Activated naive CD4-positive, alpha-beta T cell treated with anti-CD3 and anti-CD28 coated beads, Interleukin-2, amount 50 U/mL, for 72 hours (primary cell): ENCODE measurements around the gene HOXD13. TPM values are rescaled to one million over a fixed set of nuclear protein-coding genes. Genes with fewer than 3 reads are reported as not detected.
A peak's percentile ranks its signal among the peaks of the same experiment; 100 is the strongest.

Source experiments
- ATAC-seq, 2 donors: fragments of 150-1000 bp; cut with Tn5 transposase; 2 replicates each; pipeline ENCODE4 v1.10.0; 2021; ENCODE audit warnings: mild to moderate bottlenecking in 2 of 2, moderate library complexity in 2 of 2
- DNase-seq, 2 donors: peaks; one replicate each; pipeline ENCODE4 v3.0.0; 2021 to 2022; ENCODE audit warnings: low spot score in 2 of 2
- H3K27ac Mint-ChIP-seq, 2 donors: one replicate each; pipeline ENCODE4 v1.8.0; 2022; ENCODE audit warnings: mild to moderate bottlenecking in 2 of 2, mixed read lengths in 2 of 2
- H3K36me3 Mint-ChIP-seq, 2 donors: one replicate each; pipeline ENCODE4 v1.8.0; 2022; ENCODE audit warnings: mixed read lengths in 2 of 2
- H3K9me3 Mint-ChIP-seq, 2 donors: one replicate each; pipeline ENCODE4 v1.8.0; 2022; ENCODE audit warnings: mixed read lengths in 2 of 2
- total RNA-seq, 2 donors: library from RNA; stranded (reverse); gene quantifications; one replicate each; pipeline ENCODE4 v1.2.3, GENCODE V29; 2022

Gene HOXD13
- total RNA-seq, 2 donors from 2014 or later: not detected

DNA sequence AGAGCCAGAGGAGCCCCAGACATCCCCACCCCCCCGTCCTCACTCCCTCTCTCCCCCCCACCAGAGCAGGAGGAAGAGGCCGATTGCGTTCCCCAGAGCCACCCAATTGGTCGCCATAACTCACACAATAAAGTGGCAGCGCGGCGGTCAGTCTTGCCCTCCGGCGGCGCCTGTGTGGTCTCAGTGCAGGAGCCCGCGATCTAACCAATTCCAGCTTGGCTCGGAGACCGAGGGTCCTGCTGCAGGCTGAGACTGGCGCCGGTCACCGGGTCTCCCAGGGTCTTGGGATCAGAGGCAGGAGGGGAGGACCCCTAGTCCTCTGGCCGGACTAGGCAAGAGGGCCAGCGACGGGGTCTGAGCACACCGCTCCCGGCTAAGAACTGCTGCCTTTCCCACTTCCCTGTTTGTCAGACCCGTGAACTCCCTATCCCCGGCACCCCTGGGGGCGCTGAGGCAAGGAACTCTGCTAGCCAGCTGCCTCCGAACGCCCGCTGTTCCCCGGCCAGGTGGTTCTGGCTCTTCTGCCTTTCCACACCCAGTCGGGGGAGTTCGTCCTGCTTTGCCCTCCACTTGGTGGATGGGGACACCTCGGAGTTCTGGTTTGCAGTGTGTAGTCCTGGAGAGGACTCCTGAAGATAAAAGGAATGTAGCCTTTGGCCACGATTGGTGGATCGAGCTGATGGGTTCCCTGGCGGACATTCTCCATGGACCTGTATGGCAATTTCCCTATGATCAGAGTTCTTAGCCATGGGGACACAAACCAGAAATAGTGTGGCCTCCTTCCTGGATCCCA lies 6.0 kb downstream of the HOXD13 start:
- peak overlapping the region in 1 of 2 donors; percentile 36 for H3K27ac Mint-ChIP-seq
- ATAC-seq: no peak
- H3K36me3 Mint-ChIP-seq: peaks cover 10 to 42% of the 10 kb centered on the region in 2 donors
- H3K9me3 Mint-ChIP-seq: no peaks in the 10 kb centered on the region
- no peak for DNase-seq

DNA sequence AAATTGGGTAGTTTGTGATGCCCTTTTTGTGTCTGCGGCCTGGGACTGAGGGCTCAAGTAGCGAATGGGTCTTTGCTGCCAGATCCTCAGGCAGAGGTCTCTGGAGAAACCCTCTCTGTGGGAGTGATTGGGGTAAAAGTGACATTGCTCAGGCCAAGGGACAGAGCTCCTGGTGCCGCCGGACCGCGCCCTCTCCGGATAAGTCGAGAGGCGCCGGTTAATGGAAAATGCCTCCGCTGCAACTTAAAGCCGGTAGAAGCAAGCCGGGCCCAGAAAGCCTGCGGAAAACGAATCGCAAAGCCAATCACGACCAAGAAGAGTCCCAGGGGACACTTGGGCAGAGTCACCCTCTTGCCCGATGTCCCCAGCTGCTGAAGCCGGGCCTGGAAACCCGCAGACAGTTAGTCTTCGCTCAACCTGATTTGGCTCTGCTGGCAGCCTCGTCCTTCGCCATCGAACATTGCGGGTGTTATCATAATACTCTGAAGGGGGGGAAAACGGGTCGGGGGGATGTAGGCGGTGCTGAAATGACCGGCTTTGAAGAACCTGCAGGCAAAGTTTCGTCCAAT lies 6.7 kb downstream of the HOXD13 start:
- Mint-ChIP-seq H3K9me3 (no peaks in the 10 kb centered on the region), H3K27ac (no peak overlapping the region), H3K36me3 (peaks cover 10 to 35% of the 10 kb centered on the region in 2 donors)
- DNase-seq (no peak), ATAC-seq (no peak)

DNA sequence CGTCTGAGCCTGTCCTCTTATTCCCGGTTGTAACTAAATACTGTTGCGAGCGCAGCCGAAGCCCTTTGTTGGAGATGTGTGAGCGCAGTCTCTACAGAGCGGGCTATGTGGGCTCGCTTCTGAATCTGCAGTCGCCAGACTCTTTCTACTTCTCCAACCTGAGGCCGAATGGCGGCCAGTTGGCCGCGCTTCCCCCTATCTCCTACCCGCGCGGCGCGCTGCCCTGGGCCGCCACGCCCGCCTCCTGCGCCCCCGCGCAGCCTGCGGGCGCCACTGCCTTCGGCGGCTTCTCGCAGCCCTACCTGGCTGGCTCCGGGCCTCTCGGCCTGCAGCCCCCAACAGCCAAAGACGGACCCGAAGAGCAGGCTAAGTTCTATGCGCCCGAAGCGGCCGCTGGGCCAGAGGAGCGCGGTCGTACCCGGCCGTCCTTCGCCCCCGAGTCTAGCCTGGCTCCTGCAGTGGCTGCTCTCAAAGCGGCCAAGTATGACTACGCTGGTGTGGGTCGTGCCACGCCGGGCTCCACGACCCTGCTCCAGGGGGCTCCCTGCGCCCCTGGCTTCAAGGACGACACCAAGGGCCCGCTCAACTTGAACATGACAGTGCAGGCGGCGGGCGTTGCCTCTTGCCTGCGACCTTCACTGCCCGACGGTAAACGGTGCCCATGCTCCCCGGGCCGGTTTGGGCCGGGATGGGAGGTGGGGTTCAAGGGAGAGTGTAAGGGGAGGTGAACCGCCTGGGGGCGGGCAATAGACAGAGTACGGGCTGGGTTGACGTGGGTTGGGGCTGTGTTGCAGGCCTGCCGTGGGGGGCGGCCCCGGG lies 7.4 kb downstream of the HOXD13 start, which contains the start of gene HOXD12:
HOXD12 (plus strand) TSS at position 68 of the 819 bp plus-strand sequence; CDS start at position 75, 7 bp downstream.
- Mint-ChIP-seq H3K27ac (peak within 1 kb of the TSS in 1 of 2 donors; percentile 36), H3K9me3 (no peaks in the 10 kb centered on the region), H3K36me3 (peaks cover 10 to 31% of the 10 kb centered on the region in 2 donors)
- no peak for ATAC-seq
- no peak for DNase-seq

DNA sequence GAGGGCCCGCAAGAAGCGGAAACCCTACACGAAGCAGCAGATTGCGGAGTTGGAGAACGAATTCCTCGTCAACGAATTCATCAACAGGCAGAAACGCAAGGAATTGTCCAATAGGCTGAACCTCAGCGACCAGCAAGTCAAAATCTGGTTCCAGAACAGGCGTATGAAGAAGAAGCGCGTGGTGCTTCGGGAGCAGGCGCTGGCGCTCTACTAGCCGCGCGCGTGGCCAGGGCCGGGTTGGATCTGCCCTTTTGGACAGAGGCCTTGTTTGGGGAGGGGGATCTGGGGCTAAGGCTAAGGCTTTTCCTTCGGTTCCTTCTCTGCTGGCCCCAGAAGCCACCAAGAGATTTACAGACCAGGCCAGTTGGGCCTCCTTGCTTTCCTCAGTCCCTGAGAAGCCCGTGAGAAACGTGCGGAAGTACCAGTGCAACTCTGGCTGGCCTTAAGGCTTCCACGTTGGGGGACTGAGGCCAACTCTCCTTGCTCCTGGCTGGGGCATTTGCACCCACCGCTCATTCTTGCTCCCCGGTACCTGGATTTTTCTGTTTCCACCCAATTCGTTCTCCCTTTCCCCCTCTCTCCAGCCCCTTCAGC lies 8.1 kb downstream of the HOXD13 start:
- Mint-ChIP-seq H3K36me3 (peaks cover 10 to 31% of the 10 kb centered on the region in 2 donors), H3K27ac (no peak overlapping the region), H3K9me3 (no peaks in the 10 kb centered on the region)
- ATAC-seq (no peak), DNase-seq (no peak)

DNA sequence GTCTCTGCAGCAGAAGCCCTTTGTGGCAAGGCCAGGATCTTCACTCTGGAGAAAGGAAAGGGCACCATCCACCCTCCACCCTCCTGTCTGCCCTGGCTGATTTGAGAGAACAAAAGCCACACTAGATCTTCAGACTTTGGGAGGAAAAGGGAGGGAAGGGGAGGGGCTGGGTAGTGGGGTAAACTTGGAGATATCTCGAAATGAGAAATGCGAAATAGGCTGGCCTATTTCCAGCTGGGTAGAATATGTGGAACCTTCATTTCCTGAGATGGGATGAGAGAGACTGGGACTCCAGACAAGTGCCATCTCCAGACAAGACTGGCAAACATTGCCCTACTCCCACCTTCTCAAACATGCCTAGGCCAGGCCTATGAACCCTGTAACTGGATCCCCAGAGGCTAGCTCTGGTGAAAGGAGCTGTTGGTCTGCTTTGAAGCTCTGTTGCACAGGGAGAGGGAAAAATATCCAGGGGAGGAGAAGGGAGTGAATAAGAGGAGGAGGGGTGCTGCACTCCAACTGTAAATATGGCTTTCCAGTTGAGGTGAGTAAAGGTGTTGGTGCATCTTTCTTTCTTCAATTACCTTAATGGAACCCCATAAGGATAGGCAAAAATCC lies 8.8 kb downstream of the HOXD13 start:
- Mint-ChIP-seq H3K36me3 (peaks cover 10 to 34% of the 10 kb centered on the region in 2 donors), H3K27ac (no peak overlapping the region), H3K9me3 (no peaks in the 10 kb centered on the region)
- DNase-seq (no peak), ATAC-seq (no peak)

DNA sequence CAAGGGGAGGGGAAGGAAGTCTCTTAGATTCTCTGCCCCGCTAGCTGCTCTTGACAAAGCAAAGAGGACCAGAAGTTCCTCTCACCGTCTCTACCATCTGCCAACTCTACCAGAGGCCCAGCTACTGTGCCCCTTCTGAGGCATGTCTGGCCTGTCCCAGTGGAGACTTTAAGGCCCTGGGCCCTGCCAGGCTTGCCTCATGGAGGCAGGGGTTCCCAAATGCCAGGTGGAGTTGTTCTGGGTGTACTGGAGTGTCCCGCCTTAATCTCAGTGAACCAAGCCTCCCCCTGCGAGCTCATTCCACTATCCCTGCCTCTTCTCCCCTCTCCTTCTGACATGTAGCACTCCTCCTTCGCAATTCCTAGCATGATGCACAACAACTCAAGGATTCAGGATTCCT lies 9.3 kb downstream of the HOXD13 start:
- Mint-ChIP-seq H3K36me3 (peaks cover 10 to 34% of the 10 kb centered on the region in 2 donors), H3K9me3 (no peaks in the 10 kb centered on the region), H3K27ac (no peak overlapping the region)
- no peak for DNase-seq
- no peak for ATAC-seq

DNA sequence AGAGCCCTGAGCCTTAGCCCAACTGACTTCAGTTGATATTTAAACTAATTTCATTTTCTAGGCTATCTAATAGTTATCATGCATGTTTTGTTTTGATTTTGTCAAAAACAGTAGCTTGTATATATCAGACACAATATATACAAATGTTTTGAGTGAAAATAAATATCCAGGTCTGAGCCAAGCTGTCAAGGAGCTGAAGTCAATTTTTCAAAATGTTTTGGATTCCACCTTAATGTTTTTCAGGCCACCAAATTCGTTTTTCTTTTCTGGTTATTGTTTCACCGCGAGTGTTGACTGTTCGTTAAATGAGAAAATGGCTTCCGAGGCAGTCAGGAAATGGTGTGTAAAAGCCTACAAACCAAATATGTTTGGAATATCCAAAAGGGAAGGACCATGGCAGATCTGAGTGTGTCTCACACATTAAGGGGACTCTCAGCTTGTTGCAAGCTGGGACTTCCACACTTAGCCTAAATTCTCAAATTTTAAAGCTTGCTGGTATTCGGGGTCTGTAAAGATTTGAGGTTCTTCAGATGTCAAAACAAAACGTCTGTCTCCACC lies 9.9 kb downstream of the HOXD13 start:
- Mint-ChIP-seq H3K27ac (no peak overlapping the region), H3K36me3 (peaks cover 10 to 34% of the 10 kb centered on the region in 2 donors), H3K9me3 (no peaks in the 10 kb centered on the region)
- ATAC-seq (no peak), DNase-seq (no peak)

DNA sequence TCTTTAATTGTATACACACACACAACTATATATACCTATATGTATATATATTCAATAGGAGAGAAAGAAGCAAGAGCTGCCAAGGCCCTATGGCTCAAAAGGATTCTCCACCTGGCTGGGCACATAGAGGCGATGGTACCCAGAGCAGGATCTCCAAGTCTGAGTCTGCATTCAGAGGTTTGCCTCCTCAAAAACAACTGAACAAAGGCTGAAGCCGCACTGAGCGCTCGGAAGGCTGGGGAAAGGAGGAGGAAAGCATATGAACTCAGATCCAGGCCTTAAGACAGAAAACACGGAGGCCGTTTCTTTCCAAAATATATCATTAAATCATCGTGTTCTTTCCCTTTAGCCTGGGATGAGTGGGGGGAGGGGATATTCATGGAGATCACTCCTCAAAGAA lies 10.7 kb downstream of the HOXD13 start:
- ATAC-seq (no peak), DNase-seq (no peak)
- H3K27ac Mint-ChIP-seq: no peak overlapping the region
- peaks cover 10 to 34% of the 10 kb centered on the region in 2 donors for H3K36me3 Mint-ChIP-seq
- H3K9me3 Mint-ChIP-seq: no peaks in the 10 kb centered on the region

DNA sequence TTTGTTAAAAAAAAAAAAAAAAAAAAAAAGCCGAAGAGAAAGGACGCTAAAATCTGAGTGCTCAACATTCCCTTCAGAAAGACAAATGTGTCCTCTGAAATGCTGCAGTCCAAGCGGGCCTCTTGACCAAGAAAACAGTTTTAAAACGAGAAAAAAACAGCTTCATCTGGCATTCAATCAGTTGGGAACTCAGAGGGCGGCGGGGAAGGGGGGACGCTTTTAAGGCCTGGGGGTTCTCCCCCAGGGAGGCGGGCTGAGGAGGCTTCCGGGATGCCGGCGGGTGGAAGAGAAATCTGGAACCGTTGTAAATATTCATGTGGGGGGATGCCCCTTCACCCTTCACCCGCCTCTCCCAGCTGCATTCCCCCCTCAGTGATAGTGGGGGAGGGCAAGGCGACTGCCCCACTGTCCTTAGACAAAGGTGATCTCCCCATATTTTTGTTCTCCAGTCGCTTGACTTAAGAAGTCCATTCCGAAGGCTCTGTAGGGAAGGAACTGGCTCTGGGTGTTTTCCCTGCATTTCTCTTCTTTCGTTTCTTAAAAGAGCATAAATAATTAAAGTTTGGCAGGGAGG lies 11.3 kb downstream of the HOXD13 start:
- Mint-ChIP-seq H3K9me3 (no peaks in the 10 kb centered on the region), H3K36me3 (peaks cover 10 to 31% of the 10 kb centered on the region in 2 donors), H3K27ac (no peak overlapping the region)
- DNase-seq (no peak), ATAC-seq (no peak)

DNA sequence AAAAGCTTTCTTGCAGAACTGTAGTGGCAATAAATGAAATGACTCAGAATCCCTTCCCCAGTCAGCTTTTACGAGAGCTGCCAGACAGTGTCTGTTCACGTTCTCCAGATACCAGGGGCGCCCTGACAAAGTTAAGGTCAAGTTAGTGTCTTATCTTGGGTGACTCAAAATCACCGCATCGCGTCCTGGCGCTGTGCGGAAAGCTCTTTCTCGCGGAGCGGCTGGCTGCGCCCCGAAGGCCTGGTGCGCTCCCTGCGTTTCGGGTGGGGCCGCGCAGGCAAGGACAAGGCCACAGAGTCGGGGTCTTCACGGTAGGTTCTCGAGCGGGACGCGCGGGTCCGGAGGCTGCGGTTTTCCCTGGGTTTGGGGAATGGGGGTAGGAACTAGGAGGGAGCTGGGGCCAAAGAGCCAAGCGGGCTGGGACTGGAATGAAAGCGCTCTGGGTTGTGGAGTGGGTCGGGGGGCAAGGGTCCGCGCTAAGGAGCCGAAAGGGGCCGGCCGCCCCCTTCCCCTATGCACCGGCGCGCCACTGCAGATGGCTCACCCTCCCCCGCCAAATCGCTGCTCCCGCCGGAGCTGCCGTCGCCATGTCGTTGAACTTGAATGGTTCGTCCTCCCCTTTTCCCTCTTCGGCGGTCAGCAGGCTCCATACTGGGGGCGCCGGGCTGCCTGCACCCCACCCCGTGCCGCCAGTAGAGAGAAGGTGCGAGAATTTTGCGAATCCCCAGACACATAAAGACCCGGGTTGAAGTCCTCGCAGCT lies 12.0 kb downstream of the HOXD13 start:
- ATAC-seq: no peak
- Mint-ChIP-seq H3K9me3 (peaks cover 0 to 3% of the 10 kb centered on the region in 2 donors), H3K27ac (no peak overlapping the region), H3K36me3 (peaks cover 17 to 29% of the 10 kb centered on the region in 2 donors)
- no peak for DNase-seq

DNA sequence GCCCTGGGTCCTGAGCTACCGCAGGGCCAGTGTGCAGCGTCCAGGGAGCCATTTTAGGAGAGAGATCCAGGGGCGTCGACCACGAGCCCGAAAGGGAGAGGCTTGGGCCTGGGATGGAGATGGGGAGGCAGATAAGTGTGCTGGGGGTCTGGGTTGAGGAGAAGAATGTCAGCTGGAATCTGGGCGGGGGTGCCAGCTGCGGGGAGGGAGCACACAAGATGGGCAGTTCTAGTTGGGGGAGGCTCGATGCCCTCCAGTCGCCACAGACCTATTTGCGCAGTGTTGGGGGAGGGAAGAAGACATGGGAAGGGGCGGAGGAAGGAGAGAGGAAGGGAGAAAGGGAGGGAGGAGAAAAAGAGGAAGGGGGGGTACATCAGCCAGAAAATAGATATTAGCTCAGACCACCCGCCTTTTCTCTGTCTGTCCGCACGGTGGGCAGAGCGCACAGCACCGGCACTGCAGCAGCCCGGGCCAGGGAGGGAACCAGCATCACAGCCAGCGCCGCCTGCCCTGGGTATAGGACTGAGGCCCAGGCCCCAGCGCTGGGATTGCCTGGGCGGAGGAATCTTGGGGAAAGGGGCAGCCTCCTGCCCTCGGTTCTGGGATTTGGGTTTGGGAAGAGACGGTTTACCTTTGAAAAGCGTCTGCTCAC lies 12.7 kb downstream of the HOXD13 start:
- Mint-ChIP-seq H3K27ac (peak overlapping the region in 1 of 2 donors; percentile 22), H3K9me3 (peaks cover 0 to 6% of the 10 kb centered on the region in 2 donors), H3K36me3 (peaks cover 19 to 36% of the 10 kb centered on the region in 2 donors)
- ATAC-seq (no peak), DNase-seq (no peak)

DNA sequence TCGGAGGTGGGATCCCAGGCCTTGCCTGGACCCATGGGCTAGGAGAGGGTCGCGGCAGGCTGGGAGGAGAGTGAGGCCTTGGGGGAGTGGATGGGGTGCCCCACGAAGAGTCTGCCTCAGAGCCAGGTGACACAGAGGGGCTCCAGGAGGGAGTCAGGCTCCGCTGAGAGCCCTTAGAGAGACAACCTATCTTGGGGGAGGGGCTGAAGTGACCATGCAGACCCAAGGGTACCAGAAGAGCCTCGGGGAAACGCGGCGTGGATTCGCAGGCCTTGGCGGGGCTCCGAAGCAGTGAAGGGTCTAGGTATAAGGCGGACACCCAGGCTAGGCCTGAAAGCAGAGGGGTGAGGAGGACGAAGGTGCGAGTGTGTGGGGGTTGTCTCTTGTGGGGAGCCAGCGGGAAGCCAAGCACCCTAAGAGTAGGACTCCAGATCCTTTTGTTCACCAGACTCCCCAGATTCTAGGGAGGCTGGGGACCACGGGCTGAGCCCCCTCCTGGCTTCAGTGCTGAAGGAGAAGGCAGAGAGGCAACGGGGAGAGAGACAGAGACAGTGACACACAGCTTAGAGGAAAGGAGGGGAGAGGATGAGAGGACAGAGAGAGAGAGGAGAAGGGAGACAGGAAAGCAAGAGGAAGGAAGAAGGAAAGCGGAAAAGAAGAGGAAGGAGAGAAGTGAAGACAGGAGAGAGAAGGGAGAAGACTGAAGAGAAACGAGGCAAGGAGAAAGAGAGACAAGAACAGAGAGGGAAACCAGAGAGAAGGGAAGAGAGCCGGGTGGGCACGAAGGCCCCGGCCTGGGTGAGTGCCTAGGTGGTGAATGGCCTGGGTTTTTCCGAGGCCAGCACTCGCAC lies 13.4 kb downstream of the HOXD13 start:
- ATAC-seq (peak in 1 of 2 donors; percentile 32), DNase-seq (no peak)
- H3K27ac Mint-ChIP-seq: peak overlapping the region in 1 of 2 donors; percentile 62
- H3K9me3 Mint-ChIP-seq: peaks cover 0 to 6% of the 10 kb centered on the region in 2 donors
- peaks cover 19 to 40% of the 10 kb centered on the region in 2 donors for H3K36me3 Mint-ChIP-seq

DNA sequence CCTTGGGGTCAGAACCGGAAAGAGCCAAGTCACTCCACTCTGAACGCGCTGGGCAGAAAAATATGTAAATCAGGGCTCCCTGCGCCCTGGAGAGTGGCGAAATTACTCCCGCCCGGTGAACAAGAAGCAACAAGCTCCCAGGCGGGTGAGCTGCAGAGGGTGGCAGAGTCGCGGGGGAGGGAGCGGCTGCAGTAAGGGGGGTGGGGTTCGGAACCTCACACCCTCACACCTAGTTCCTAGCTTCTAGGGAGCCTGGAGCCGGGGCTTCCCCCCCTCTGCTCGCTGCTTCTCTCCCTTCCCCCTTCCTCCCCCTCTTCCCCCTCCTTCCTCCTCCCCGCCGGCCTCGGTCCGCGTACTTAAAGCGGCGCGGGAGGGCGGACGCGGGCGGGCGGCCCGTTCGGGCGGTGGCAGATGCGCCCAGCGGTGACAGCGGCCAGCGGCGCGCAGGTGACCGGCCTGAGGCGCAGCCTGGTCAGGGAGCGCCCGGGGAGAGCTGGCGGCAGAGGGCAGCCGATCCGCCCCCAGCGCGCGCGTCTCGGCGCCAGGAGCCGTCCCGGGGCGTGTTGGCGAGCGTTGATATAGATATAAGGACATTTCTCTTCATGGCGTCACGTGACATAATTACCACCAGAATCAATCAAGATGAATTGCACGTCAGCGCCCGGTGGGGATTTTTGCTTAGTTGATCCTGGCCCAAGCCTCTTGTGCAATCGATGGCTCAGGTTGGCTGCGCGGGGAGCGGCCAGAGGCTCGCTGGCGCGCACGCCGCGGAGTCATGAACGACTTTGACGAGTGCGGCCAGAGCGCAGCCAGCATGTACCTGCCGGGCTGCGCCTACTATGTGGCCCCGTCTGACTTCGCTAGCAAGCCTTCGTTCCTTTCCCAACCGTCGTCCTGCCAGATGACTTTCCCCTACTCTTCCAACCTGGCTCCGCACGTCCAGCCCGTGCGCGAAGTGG lies 14.3 kb downstream of the HOXD13 start, which contains the start of gene HOXD11:
HOXD11 (plus strand) TSS at position 700 of the 959 bp plus-strand sequence; CDS start at position 776, 76 bp downstream.
- ATAC-seq (peak in 1 of 2 donors; percentile 47), DNase-seq (no peak)
- H3K9me3 Mint-ChIP-seq: peaks cover 0 to 6% of the 10 kb centered on the region in 2 donors
- H3K27ac Mint-ChIP-seq: peak within 1 kb of the TSS in 1 of 2 donors; percentile 62
- peaks cover 18 to 38% of the 10 kb centered on the region in 2 donors for H3K36me3 Mint-ChIP-seq
